ENCODE results near the gene UPK1A. TPM values are rescaled to one million over a fixed set of nuclear protein-coding genes. Genes with fewer than 3 reads are reported as not detected.

UPK1A gene
- total RNA-seq, 1 donor from 2014 or later = 0.18 TPM

- no peaks in the 10 kb centered on the region for H3K79me2 ChIP-seq (ENCODE audit: insufficient read depth, low read length)
- DNase-seq (ENCODE audit: low read depth) (no peak), FAIRE-seq (no peak)
- TF ChIP-seq EZH2 (IDR thresholded peaks at IDR 0.05; ENCODE audit: insufficient read depth, low read length) = no peak
- no peak for TF ChIP-seq CTCF (IDR thresholded peaks at IDR 0.05; ENCODE audit: insufficient read depth, low read depth, low read length)
- H3K4me1 ChIP-seq (ENCODE audit: insufficient read depth, low read length) = no peaks in the 10 kb centered on the region
- no peak overlapping the region for H3K4me2 ChIP-seq (ENCODE audit: low read length)
- no peaks in the 10 kb centered on the region for H3K9me3 Mint-ChIP-seq (ENCODE audit: unreplicated experiment)
- peaks cover 1% of the 10 kb centered on the region for H3K27me3 Mint-ChIP-seq (ENCODE audit: low read depth, unreplicated experiment)
- H3K27ac ChIP-seq (ENCODE audit: low read depth, low read length) = no peak overlapping the region
- no peak overlapping the region for H3K4me3 Mint-ChIP-seq (ENCODE audit: unreplicated experiment)
- H2AFZ ChIP-seq (ENCODE audit: low read depth, low read length) = no peak overlapping the region
- H3K9ac ChIP-seq (ENCODE audit: low read length) = no peak overlapping the region
- no peaks in the 10 kb centered on the region for H3K9me3 ChIP-seq (ENCODE audit: insufficient read depth, low read depth, low read length)
- peaks cover 4% of the 10 kb centered on the region for H3K36me3 Mint-ChIP-seq (ENCODE audit: low read depth, unreplicated experiment)
- H3K27ac Mint-ChIP-seq (ENCODE audit: unreplicated experiment) = no peak overlapping the region
- H3K27me3 ChIP-seq (ENCODE audit: insufficient read depth, low read length) = no peaks in the 10 kb centered on the region
- peaks cover 2% of the 10 kb centered on the region for H3K36me3 ChIP-seq (ENCODE audit: insufficient read depth, low read length)
- no peaks in the 10 kb centered on the region for H4K20me1 ChIP-seq (ENCODE audit: insufficient read depth, low read length)
- no peaks in the 10 kb centered on the region for H3K4me1 Mint-ChIP-seq (ENCODE audit: low read depth, unreplicated experiment)
- H3K4me3 ChIP-seq (ENCODE audit: insufficient read depth, low read depth, low read length) = no peak overlapping the region
Measured at GRCh38 chr19:35619290-35619923, 46.9 kb upstream of the UPK1A start.

- DNase-seq (ENCODE audit: low read depth) (no peak), FAIRE-seq (no peak)
- no peak overlapping the region for H3K4me3 ChIP-seq (ENCODE audit: insufficient read depth, low read depth, low read length)
- H3K4me1 ChIP-seq (ENCODE audit: insufficient read depth, low read length) = no peaks in the 10 kb centered on the region
- Mint-ChIP-seq H3K4me1 (ENCODE audit: low read depth, unreplicated experiment) (no peaks in the 10 kb centered on the region), H3K27ac (ENCODE audit: unreplicated experiment) (no peak overlapping the region), H3K4me3 (ENCODE audit: unreplicated experiment) (no peak overlapping the region), H3K27me3 (ENCODE audit: low read depth, unreplicated experiment) (peaks cover 1% of the 10 kb centered on the region), H3K36me3 (ENCODE audit: low read depth, unreplicated experiment) (peaks cover 4% of the 10 kb centered on the region), H3K9me3 (ENCODE audit: unreplicated experiment) (no peaks in the 10 kb centered on the region)
- no peak overlapping the region for H3K4me2 ChIP-seq (ENCODE audit: low read length)
- TF ChIP-seq CTCF (IDR thresholded peaks at IDR 0.05; ENCODE audit: insufficient read depth, low read depth, low read length) (no peak), EZH2 (IDR thresholded peaks at IDR 0.05; ENCODE audit: insufficient read depth, low read length) (no peak)
- no peaks in the 10 kb centered on the region for H3K9me3 ChIP-seq (ENCODE audit: insufficient read depth, low read depth, low read length)
- H3K27me3 ChIP-seq (ENCODE audit: insufficient read depth, low read length) = no peaks in the 10 kb centered on the region
- no peak overlapping the region for H3K9ac ChIP-seq (ENCODE audit: low read length)
- no peak overlapping the region for H3K27ac ChIP-seq (ENCODE audit: low read depth, low read length)
- H4K20me1 ChIP-seq (ENCODE audit: insufficient read depth, low read length) = no peaks in the 10 kb centered on the region
- no peak overlapping the region for H2AFZ ChIP-seq (ENCODE audit: low read depth, low read length)
- H3K36me3 ChIP-seq (ENCODE audit: insufficient read depth, low read length) = peaks cover 2% of the 10 kb centered on the region
- H3K79me2 ChIP-seq (ENCODE audit: insufficient read depth, low read length) = no peaks in the 10 kb centered on the region
Measured at GRCh38 chr19:35620001-35620400, 46.3 kb upstream of the UPK1A start.

GRCh38 chr19:35621708-35622107, 44.6 kb upstream of the UPK1A start:
- Mint-ChIP-seq H3K27ac (ENCODE audit: unreplicated experiment) (no peak overlapping the region), H3K4me1 (ENCODE audit: low read depth, unreplicated experiment) (no peaks in the 10 kb centered on the region), H3K36me3 (ENCODE audit: low read depth, unreplicated experiment) (peaks cover 4% of the 10 kb centered on the region), H3K9me3 (ENCODE audit: unreplicated experiment) (no peaks in the 10 kb centered on the region), H3K4me3 (ENCODE audit: unreplicated experiment) (no peak overlapping the region), H3K27me3 (ENCODE audit: low read depth, unreplicated experiment) (no peaks in the 10 kb centered on the region)
- TF ChIP-seq CTCF (IDR thresholded peaks at IDR 0.05; ENCODE audit: insufficient read depth, low read depth, low read length) (no peak), EZH2 (IDR thresholded peaks at IDR 0.05; ENCODE audit: insufficient read depth, low read length) (no peak)
- peaks cover 2% of the 10 kb centered on the region for H3K36me3 ChIP-seq (ENCODE audit: insufficient read depth, low read length)
- H3K4me3 ChIP-seq (ENCODE audit: insufficient read depth, low read depth, low read length) = no peak overlapping the region
- H3K27me3 ChIP-seq (ENCODE audit: insufficient read depth, low read length) = no peaks in the 10 kb centered on the region
- no peak overlapping the region for H3K27ac ChIP-seq (ENCODE audit: low read depth, low read length)
- no peaks in the 10 kb centered on the region for H4K20me1 ChIP-seq (ENCODE audit: insufficient read depth, low read length)
- H3K9ac ChIP-seq (ENCODE audit: low read length) = no peak overlapping the region
- no peak overlapping the region for H2AFZ ChIP-seq (ENCODE audit: low read depth, low read length)
- no peaks in the 10 kb centered on the region for H3K9me3 ChIP-seq (ENCODE audit: insufficient read depth, low read depth, low read length)
- H3K4me2 ChIP-seq (ENCODE audit: low read length) = no peak overlapping the region
- no peaks in the 10 kb centered on the region for H3K4me1 ChIP-seq (ENCODE audit: insufficient read depth, low read length)
- no peak for FAIRE-seq
- DNase-seq (ENCODE audit: low read depth) = no peak
- no peaks in the 10 kb centered on the region for H3K79me2 ChIP-seq (ENCODE audit: insufficient read depth, low read length)

Measured in astrocyte (in vitro differentiated cells and primary cell).